ENCODE data around the gene RETREG2. TPM values are rescaled to one million over a fixed set of nuclear protein-coding genes. Genes with fewer than 3 reads are reported as not detected.

The RETREG2 gene
- total RNA-seq, 1 experiment from 2014 or later: 63.7 TPM

GRCh38 chr2:219206328-219207133, 28.5 kb downstream of the RETREG2 start, which contains the start of gene ZFAND2B:
ZFAND2B (plus strand) TSS chr2:219206782; CDS start chr2:219206988, 206 bp downstream.
- RAD21 ChIA-PET (ENCODE audit: low non-redundant PET in 1 of 2, low total read pairs in 2 of 2, uncharacterized antibody in 2 of 2, unreplicated experiment in 2 of 2): interaction anchor here in 1 of 2 experiments (0.6 kb wide), 1 partner anchor 9 kb away, joined by 9 read pairs; no protein-coding TSS in a partner anchor
- peak within 1 kb of the TSS; percentile 68 for H3K27ac ChIP-seq (ENCODE audit: low read depth, low read length)
- H3K4me3 ChIP-seq (replicated peaks in 1 of 2; ENCODE audit: low read depth in 1 of 2, low read length in 2 of 2): peak within 1 kb of the TSS; percentile 67
- peaks cover 11 to 17% of the 10 kb centered on the region in 2 experiments for H3K4me1 ChIP-seq (ENCODE audit: control insufficient read depth in 1 of 2, insufficient read depth in 2 of 2, low read length in 2 of 2)
- peaks cover 10 to 13% of the 10 kb centered on the region in 2 experiments; a peak in 3 of 4 replicates for H3K36me3 ChIP-seq (ENCODE audit: control insufficient read depth in 1 of 2, insufficient read depth in 2 of 2, low read length in 2 of 2)
- no peaks in the 10 kb centered on the region for H3K79me2 ChIP-seq (ENCODE audit: insufficient read depth, low read length)
- CTCF ChIA-PET: interaction anchor here (1.1 to 1.7 kb wide), 4 partner anchors 9 to 88 kb away, joined by 3 to 6 read pairs (median 4); partner anchors contain the start of gene ABCB6
- H3K9ac ChIP-seq (ENCODE audit: low read length): peak within 1 kb of the TSS; percentile 77
- TSS peak; percentile 92 for BruUV-seq (replicated peaks)
- peak within 1 kb of the TSS; percentile 94 for H3K4me2 ChIP-seq (ENCODE audit: low read length)
- no peak within 1 kb of the TSS for H2AFZ ChIP-seq (ENCODE audit: low read depth, low read length, poor library complexity, severe bottlenecking)
- POLR2A ChIA-PET: interaction anchor here (0.8 to 2.2 kb wide), 6 partner anchors 10 to 43 kb away, joined by 3 to 18 read pairs (median 4); partner anchors contain the start of genes ANKZF1, ATG9A and CNPPD1
- H4K20me1 ChIP-seq (ENCODE audit: insufficient read depth): no peaks in the 10 kb centered on the region
- H3K9me2 ChIP-seq (ENCODE audit: insufficient read depth): no peaks in the 10 kb centered on the region
- DNase-seq (ENCODE audit: low read depth, low spot score) (peak; percentile 78), ATAC-seq (peak; percentile 97)
- peaks cover 0 to 9% of the 10 kb centered on the region in 2 experiments; a peak in 2 of 4 replicates for H3K9me3 ChIP-seq (ENCODE audit: control insufficient read depth in 1 of 2, insufficient read depth in 1 of 2, low read depth in 1 of 2, low read length in 2 of 2)
- intact Hi-C loops (cut with micrococcal nuclease): loop anchor here (2.0 kb wide), 1 partner anchor 30 kb away; the partner anchor contains the start of gene CNPPD1
- TF ChIP-seq RAD21 (IDR thresholded peaks at IDR 0.05; ENCODE audit: low read depth) (no peak), CBX3 (IDR thresholded peaks at IDR 0.05; ENCODE audit: low read depth) (no peak), ATF3 (IDR thresholded peaks at IDR 0.05) (no peak), FOSL1 (IDR thresholded peaks at IDR 0.05; ENCODE audit: low read depth) (no peak), POLR2A (IDR thresholded peaks at IDR 0.05; ENCODE audit: borderline replicate concordance, extremely low read depth, insufficient read depth, insufficient read length) (peak; percentile 94), SP1 (IDR thresholded peaks at IDR 0.05; ENCODE audit: low read depth) (peak; percentile 50), ELF1 (IDR thresholded peaks at IDR 0.05; ENCODE audit: borderline replicate concordance, low read depth) (no peak), EGR1 (IDR thresholded peaks at IDR 0.05; ENCODE audit: low read depth) (no peak), SRF (IDR thresholded peaks at IDR 0.05; ENCODE audit: low read depth) (no peak), TCF7L2 (IDR thresholded peaks at IDR 0.05; ENCODE audit: borderline replicate concordance, extremely low read depth, insufficient read depth, insufficient read length) (peak; percentile 35), MAX (IDR thresholded peaks at IDR 0.05) (peak; percentile 70), YY1 (IDR thresholded peaks at IDR 0.05; ENCODE audit: extremely low read depth, insufficient replicate concordance, low read depth, low read length) (no peak), ZBTB33 (IDR thresholded peaks at IDR 0.05; ENCODE audit: extremely low read depth, insufficient replicate concordance, low read length) (no peak), EZH2 (IDR thresholded peaks at IDR 0.05) (no peak), POLR2AphosphoS5 (IDR thresholded peaks at IDR 0.05; ENCODE audit: low read depth, low read length) (peak; percentile 99), ZFX (IDR thresholded peaks at IDR 0.05) (no peak), EZH2phosphoT487 (IDR thresholded peaks at IDR 0.05; ENCODE audit: borderline replicate concordance) (no peak), CTCF (IDR thresholded peaks at IDR 0.05 in 2 of 3, conservative IDR thresholded peaks at IDR 0.05 in 1 of 3; ENCODE audit: borderline replicate concordance in 1 of 3, insufficient read depth in 1 of 3, low read depth in 2 of 3, low read length in 2 of 3) (no peak; a peak in 1 of 6 replicates), CEBPB (IDR thresholded peaks at IDR 0.05; ENCODE audit: low read depth) (no peak), SIN3A (IDR thresholded peaks at IDR 0.05; ENCODE audit: low read depth) (peak; percentile 93), ZNF274 (IDR thresholded peaks at IDR 0.05; ENCODE audit: low read depth, low read length) (no peak)
- no peaks in the 10 kb centered on the region for H3K27me3 ChIP-seq (ENCODE audit: insufficient read depth, low read length)

Measured in HCT116 (cell line).